ENCODE measurements around the gene PARD6B.

Gene PARD6B

GRCh38 chr20:50735813-50736212, 4.4 kb downstream of the PARD6B start:
- Histone ChIP-seq H3F3A (ENCODE audit: insufficient read depth) (no peaks in the 10 kb centered on the region), H4K20me1 (ENCODE audit: low read depth, low read length) (no peaks in the 10 kb centered on the region), H3K9ac (ENCODE audit: low read length) (no peak overlapping the region), H3K36me3 (ENCODE audit: low read length) (peaks cover 3% of the 10 kb centered on the region; the same call in 1 of the 2 replicates), H3K27ac (ENCODE audit: low read depth, low read length) (no peak overlapping the region), H3K4me3 (ENCODE audit: insufficient read depth, low read length, poor library complexity, severe bottlenecking) (no peak overlapping the region), H3K27me3 (ENCODE audit: low read length) (no peaks in the 10 kb centered on the region), H2AFZ (ENCODE audit: low read depth, low read length, severe bottlenecking) (no peak overlapping the region), H3K9me2 (replicated peaks; ENCODE audit: insufficient read depth, low read length) (no peaks in the 10 kb centered on the region), H3K79me2 (ENCODE audit: insufficient read depth, low read length) (peaks cover 14% of the 10 kb centered on the region), H3K9me3 (ENCODE audit: insufficient read depth, low read length) (no peaks in the 10 kb centered on the region), H3K4me2 (ENCODE audit: low read depth, low read length, poor library complexity, severe bottlenecking) (no peak overlapping the region)
- TF ChIP-seq CTCF (IDR thresholded peaks at IDR 0.05; ENCODE audit: insufficient read depth, low read length, poor library complexity, severe bottlenecking) (no peak), EZH2phosphoT487 (conservative IDR thresholded peaks at IDR 0.05; ENCODE audit: low read length) (no peak)

GRCh38 chr20:50737352-50737751, 6.0 kb downstream of the PARD6B start:
- no peaks in the 10 kb centered on the region for H4K20me1 ChIP-seq (ENCODE audit: low read depth, low read length)
- no peaks in the 10 kb centered on the region for H3F3A ChIP-seq (ENCODE audit: insufficient read depth)
- no peak overlapping the region for H2AFZ ChIP-seq (ENCODE audit: low read depth, low read length, severe bottlenecking)
- H3K79me2 ChIP-seq (ENCODE audit: insufficient read depth, low read length) = peaks cover 12% of the 10 kb centered on the region
- H3K27me3 ChIP-seq (ENCODE audit: low read length) = no peaks in the 10 kb centered on the region
- TF ChIP-seq CTCF (IDR thresholded peaks at IDR 0.05; ENCODE audit: insufficient read depth, low read length, poor library complexity, severe bottlenecking) = no peak
- no peak for TF ChIP-seq EZH2phosphoT487 (conservative IDR thresholded peaks at IDR 0.05; ENCODE audit: low read length)
- peaks cover 3% of the 10 kb centered on the region; the same call in 1 of the 2 replicates for H3K36me3 ChIP-seq (ENCODE audit: low read length)
- no peak overlapping the region for H3K4me2 ChIP-seq (ENCODE audit: low read depth, low read length, poor library complexity, severe bottlenecking)
- no peak overlapping the region for H3K4me3 ChIP-seq (ENCODE audit: insufficient read depth, low read length, poor library complexity, severe bottlenecking)
- H3K27ac ChIP-seq (ENCODE audit: low read depth, low read length) = no peak overlapping the region
- H3K9me3 ChIP-seq (ENCODE audit: insufficient read depth, low read length) = no peaks in the 10 kb centered on the region
- H3K9ac ChIP-seq (ENCODE audit: low read length) = no peak overlapping the region
- H3K9me2 ChIP-seq (replicated peaks; ENCODE audit: insufficient read depth, low read length) = no peaks in the 10 kb centered on the region

- Histone ChIP-seq H3K27me3 (ENCODE audit: low read length) (no peaks in the 10 kb centered on the region), H3K79me2 (ENCODE audit: insufficient read depth, low read length) (no peaks in the 10 kb centered on the region), H3K9ac (ENCODE audit: low read length) (no peak overlapping the region), H3K4me3 (ENCODE audit: insufficient read depth, low read length, poor library complexity, severe bottlenecking) (no peak overlapping the region), H3K4me2 (ENCODE audit: low read depth, low read length, poor library complexity, severe bottlenecking) (no peak overlapping the region), H2AFZ (ENCODE audit: low read depth, low read length, severe bottlenecking) (no peak overlapping the region), H3F3A (ENCODE audit: insufficient read depth) (no peaks in the 10 kb centered on the region), H4K20me1 (ENCODE audit: low read depth, low read length) (no peaks in the 10 kb centered on the region), H3K9me3 (ENCODE audit: insufficient read depth, low read length) (no peaks in the 10 kb centered on the region), H3K9me2 (replicated peaks; ENCODE audit: insufficient read depth, low read length) (no peaks in the 10 kb centered on the region), H3K36me3 (ENCODE audit: low read length) (0 out of 2 replicates have a peak, but pooled peaks cover 3% of the 10 kb centered on the region), H3K27ac (ENCODE audit: low read depth, low read length) (no peak overlapping the region)
- TF ChIP-seq CTCF (IDR thresholded peaks at IDR 0.05; ENCODE audit: insufficient read depth, low read length, poor library complexity, severe bottlenecking) = no peak
- TF ChIP-seq EZH2phosphoT487 (conservative IDR thresholded peaks at IDR 0.05; ENCODE audit: low read length) = no peak
Observed at GRCh38 chr20:50743087-50743486, 11.7 kb downstream of the PARD6B start.

Data from SU-DHL-6 (cell line).